IPS-18a (cell line): ENCODE data around the gene DGCR6.
"Not testable (repeated sequence)": the region's sequence is repeated elsewhere in the genome, so short reads cannot be mapped to it uniquely, and the experiment has no call there.

Experiments used
- H3K27ac ChIP-seq: one replicate; pipeline ENCODE4 v1.5.1; 2013; ENCODE audit warnings: low read length
- H3K27me3 ChIP-seq: one replicate; pipeline ENCODE4 v1.6.1; 2013; ENCODE audit warnings: mild to moderate bottlenecking, low read length; ENCODE audit not compliant: control insufficient read depth, insufficient read depth
- H3K36me3 ChIP-seq: one replicate; pipeline ENCODE4 v1.6.1; 2013; ENCODE audit warnings: low read depth, low read length; ENCODE audit not compliant: control insufficient read depth
- H3K4me1 ChIP-seq: one replicate; pipeline ENCODE4 v1.6.1; 2013; ENCODE audit warnings: low read depth, low read length; ENCODE audit not compliant: control insufficient read depth
- H3K4me3 ChIP-seq: one replicate; pipeline ENCODE4 v1.5.1; 2013; ENCODE audit warnings: low read length
- H3K9ac ChIP-seq: one replicate; pipeline ENCODE4 v1.6.1; 2013; ENCODE audit warnings: mild to moderate bottlenecking, low read length, moderate library complexity
- H3K9me3 ChIP-seq: one replicate; pipeline ENCODE4 v1.6.1; 2013; ENCODE audit warnings: low read depth, low read length; ENCODE audit not compliant: control insufficient read depth

Gene DGCR6

GRCh38 chr22:18934688-18935087 lies 28.6 kb downstream of the DGCR6 start:
- H3K27ac ChIP-seq, H3K9me3 ChIP-seq, H3K4me3 ChIP-seq, H3K27me3 ChIP-seq, H3K4me1 ChIP-seq, H3K36me3 ChIP-seq, H3K9ac ChIP-seq: not testable (repeated sequence)

GRCh38 chr22:18935889-18936529 lies 29.9 kb downstream of the DGCR6 start, which contains the start of gene PRODH:
PRODH (minus strand) TSS chr22:18936293; CDS start chr22:18936287, 6 bp downstream.
- Histone ChIP-seq H3K36me3 (no peaks in the 10 kb centered on the region), H3K9me3 (no peaks in the 10 kb centered on the region), H3K4me1 (no peaks in the 10 kb centered on the region), H3K27ac (no peak within 1 kb of the TSS), H3K4me3 (no peak within 1 kb of the TSS), H3K27me3 (no peaks in the 10 kb centered on the region), H3K9ac (no peak within 1 kb of the TSS)

GRCh38 chr22:18938691-18939090 lies 32.6 kb downstream of the DGCR6 start:
- not testable (repeated sequence) for H3K9me3 ChIP-seq, H3K9ac ChIP-seq, H3K36me3 ChIP-seq, H3K4me3 ChIP-seq, H3K4me1 ChIP-seq, H3K27ac ChIP-seq, H3K27me3 ChIP-seq

- not testable (repeated sequence) for H3K27ac ChIP-seq, H3K9ac ChIP-seq, H3K4me1 ChIP-seq, H3K36me3 ChIP-seq, H3K27me3 ChIP-seq, H3K4me3 ChIP-seq, H3K9me3 ChIP-seq
Observed at GRCh38 chr22:18947105-18947504, 41.0 kb downstream of the DGCR6 start.

GRCh38 chr22:18947905-18948304 lies 41.8 kb downstream of the DGCR6 start:
- Histone ChIP-seq H3K27me3 (no peaks in the 10 kb centered on the region), H3K27ac (peak overlapping the region; percentile 31), H3K4me1 (peaks cover 8% of the 10 kb centered on the region), H3K9me3 (no peaks in the 10 kb centered on the region), H3K4me3 (no peak overlapping the region), H3K9ac (no peak overlapping the region), H3K36me3 (peaks cover 6% of the 10 kb centered on the region)

- Histone ChIP-seq H3K27ac (no peak overlapping the region), H3K9me3 (no peaks in the 10 kb centered on the region), H3K9ac (no peak overlapping the region), H3K4me1 (peaks cover 8% of the 10 kb centered on the region), H3K4me3 (no peak overlapping the region), H3K36me3 (peaks cover 6% of the 10 kb centered on the region), H3K27me3 (no peaks in the 10 kb centered on the region)
Observed at GRCh38 chr22:18950141-18950540, 44.0 kb downstream of the DGCR6 start.

GRCh38 chr22:18952022-18952421 lies 45.9 kb downstream of the DGCR6 start:
- H3K36me3 ChIP-seq, result peaks cover 6% of the 10 kb centered on the region
- H3K4me3 ChIP-seq, result no peak overlapping the region
- no peak overlapping the region for H3K9ac ChIP-seq
- H3K4me1 ChIP-seq, result peaks cover 8% of the 10 kb centered on the region
- no peak overlapping the region for H3K27ac ChIP-seq
- no peaks in the 10 kb centered on the region for H3K9me3 ChIP-seq
- no peaks in the 10 kb centered on the region for H3K27me3 ChIP-seq

GRCh38 chr22:18953128-18953527 lies 47.0 kb downstream of the DGCR6 start:
- H3K9me3 ChIP-seq, H3K27ac ChIP-seq, H3K27me3 ChIP-seq, H3K4me3 ChIP-seq, H3K36me3 ChIP-seq, H3K4me1 ChIP-seq, H3K9ac ChIP-seq: not testable (repeated sequence)

- not testable (repeated sequence) for H3K36me3 ChIP-seq, H3K9ac ChIP-seq, H3K4me3 ChIP-seq, H3K27ac ChIP-seq, H3K4me1 ChIP-seq, H3K9me3 ChIP-seq, H3K27me3 ChIP-seq
Observed at GRCh38 chr22:18954303-18954989, 48.3 kb downstream of the DGCR6 start.

GRCh38 chr22:18954990-18955571 lies 49.0 kb downstream of the DGCR6 start:
- no peak overlapping the region for H3K4me3 ChIP-seq
- no peaks in the 10 kb centered on the region for H3K36me3 ChIP-seq
- H3K9ac ChIP-seq, result no peak overlapping the region
- no peaks in the 10 kb centered on the region for H3K27me3 ChIP-seq
- no peaks in the 10 kb centered on the region for H3K4me1 ChIP-seq
- H3K9me3 ChIP-seq, result no peaks in the 10 kb centered on the region
- H3K27ac ChIP-seq, result no peak overlapping the region

- Histone ChIP-seq H3K9ac (no peak overlapping the region), H3K9me3 (no peaks in the 10 kb centered on the region), H3K36me3 (no peaks in the 10 kb centered on the region), H3K4me3 (no peak overlapping the region), H3K27me3 (no peaks in the 10 kb centered on the region), H3K27ac (no peak overlapping the region), H3K4me1 (no peaks in the 10 kb centered on the region)
Observed at GRCh38 chr22:18955696-18956095, 49.6 kb downstream of the DGCR6 start.
